Skeletal muscle satellite cell (primary cell): ENCODE data around the gene SLC16A8.

Source experiments
- H3K27me3 ChIP-seq: 2 replicates; pipeline ENCODE4 v1.7.0; 2013; ENCODE audit warnings: low read length; ENCODE audit not compliant: control insufficient read depth, insufficient read depth
- H3K36me3 ChIP-seq: 2 replicates; pipeline ENCODE4 v1.7.0; 2013; ENCODE audit warnings: mild to moderate bottlenecking, control low read depth, low read length; ENCODE audit not compliant: insufficient read depth
- H3K4me1 ChIP-seq: 2 replicates; pipeline ENCODE4 v1.7.0; 2013; ENCODE audit warnings: low read length; ENCODE audit not compliant: control insufficient read depth, insufficient read depth
- H3K4me2 ChIP-seq: 2 replicates; pipeline ENCODE4 v1.7.0; 2013; ENCODE audit warnings: mild to moderate bottlenecking, low read length
- H3K4me3 ChIP-seq: 2 replicates; pipeline ENCODE4 v1.7.0; 2013; ENCODE audit warnings: low read length
- H3K9ac ChIP-seq: 2 replicates; pipeline ENCODE4 v1.7.0; 2013; ENCODE audit warnings: mild to moderate bottlenecking, low read depth, low read length, moderate library complexity
- H3K9me3 ChIP-seq: replicated peaks from 2 replicates; pipeline ENCODE4 v1.7.0; 2013; ENCODE audit warnings: mild to moderate bottlenecking, control low read depth, low read length

SLC16A8 gene

GRCh38 chr22:38035530-38035885, 48.5 kb downstream of the SLC16A8 start:
- H3K4me1 ChIP-seq: peaks cover 28% of the 10 kb centered on the region
- H3K27me3 ChIP-seq: peaks cover 3% of the 10 kb centered on the region
- no peak overlapping the region for H3K9ac ChIP-seq
- no peaks in the 10 kb centered on the region for H3K36me3 ChIP-seq
- H3K4me2 ChIP-seq: no peak overlapping the region
- no peak overlapping the region for H3K4me3 ChIP-seq
- H3K9me3 ChIP-seq: no peaks in the 10 kb centered on the region

DNA sequence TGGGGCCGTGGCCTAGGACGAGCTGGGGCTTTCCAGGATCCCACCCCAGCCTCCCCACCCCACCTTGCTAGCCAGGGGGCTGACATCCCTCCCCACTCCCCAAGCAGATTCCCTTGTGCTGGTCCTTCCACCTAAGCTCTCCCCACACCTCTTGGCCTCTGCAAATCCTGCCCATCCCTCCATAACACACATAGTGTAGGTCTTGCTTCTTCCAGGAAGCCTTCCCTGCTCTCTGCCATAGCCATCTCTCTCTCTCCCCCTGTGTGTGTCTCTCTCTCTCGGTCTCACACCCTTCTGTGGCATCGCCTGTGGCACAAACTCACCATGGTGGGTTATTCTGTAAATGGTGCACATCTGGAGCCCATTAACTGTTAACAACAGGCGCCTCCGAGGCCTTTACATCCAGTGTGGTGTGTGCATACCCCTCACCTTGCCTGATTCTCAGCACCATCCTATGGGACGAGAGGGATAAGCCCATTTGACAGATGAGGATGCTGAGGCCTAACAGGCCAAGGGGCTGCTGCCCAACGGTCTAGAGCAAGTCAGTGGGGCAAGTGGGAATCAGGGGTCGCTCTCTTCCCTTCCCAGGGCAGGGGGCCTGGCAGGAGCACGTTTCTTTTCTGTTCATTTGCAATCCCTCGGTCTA, 49.0 kb downstream of the SLC16A8 start:
- Histone ChIP-seq H3K9ac (no peak overlapping the region), H3K4me1 (peaks cover 28% of the 10 kb centered on the region), H3K36me3 (no peaks in the 10 kb centered on the region), H3K4me3 (no peak overlapping the region), H3K4me2 (no peak overlapping the region), H3K9me3 (no peaks in the 10 kb centered on the region), H3K27me3 (peaks cover 3% of the 10 kb centered on the region)

GRCh38 chr22:38034278-38034882, 49.6 kb downstream of the SLC16A8 start:
- peaks cover 25% of the 10 kb centered on the region for H3K4me1 ChIP-seq
- H3K9ac ChIP-seq: no peak overlapping the region
- peak overlapping the region; percentile 0 for H3K4me2 ChIP-seq
- H3K36me3 ChIP-seq: no peaks in the 10 kb centered on the region
- no peak overlapping the region for H3K4me3 ChIP-seq
- H3K9me3 ChIP-seq: no peaks in the 10 kb centered on the region
- peaks cover 5% of the 10 kb centered on the region for H3K27me3 ChIP-seq

- Histone ChIP-seq H3K27me3 (peaks cover 5% of the 10 kb centered on the region), H3K4me1 (peaks cover 23% of the 10 kb centered on the region)
These were observed 50.3 kb downstream of the SLC16A8 start for GRCh38 chr22:38033522-38034277.

DNA sequence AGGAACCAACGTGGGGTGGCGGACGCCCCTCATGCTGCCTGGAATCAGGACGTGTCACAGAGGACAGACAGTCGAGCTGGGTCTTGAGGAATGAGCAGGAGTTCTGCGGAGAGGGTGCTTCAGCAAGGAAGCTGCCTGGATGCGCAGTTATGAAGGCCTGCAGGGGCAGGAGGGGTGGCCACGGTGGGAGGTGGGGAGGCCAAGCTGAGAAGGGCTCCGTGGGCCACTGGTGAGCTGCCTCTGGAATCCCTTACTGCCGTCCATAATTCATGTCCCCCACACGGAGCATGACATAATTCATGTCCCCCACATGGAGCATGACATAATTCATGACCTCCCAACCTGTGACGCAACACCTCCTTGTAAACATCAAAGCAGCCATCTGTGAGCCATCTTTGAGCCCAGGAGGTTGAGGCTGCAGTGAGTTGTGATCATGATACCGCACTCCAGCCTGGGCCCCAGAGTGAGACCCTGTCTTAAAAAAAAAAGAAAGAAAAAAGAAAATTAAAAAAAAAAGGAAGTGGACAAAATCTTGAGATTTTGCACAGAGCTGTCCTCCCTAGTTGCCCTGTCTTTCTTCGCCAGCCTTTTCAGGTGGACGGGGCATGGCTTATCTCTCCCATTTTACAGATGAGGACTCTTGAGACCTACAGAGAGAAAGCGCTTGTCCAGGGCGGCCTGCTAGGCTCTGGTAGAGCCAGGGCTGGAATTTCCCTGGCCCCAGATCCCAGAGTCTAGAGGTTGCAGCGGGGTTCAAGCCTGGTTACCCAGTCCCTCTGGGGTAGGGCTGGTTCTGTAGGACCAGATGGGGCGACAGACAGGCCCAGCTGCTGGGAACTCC, 51.1 kb downstream of the SLC16A8 start:
- no peaks in the 10 kb centered on the region for H3K36me3 ChIP-seq
- H3K9me3 ChIP-seq: no peaks in the 10 kb centered on the region
- H3K9ac ChIP-seq: no peak overlapping the region
- peaks cover 5% of the 10 kb centered on the region for H3K27me3 ChIP-seq
- H3K4me2 ChIP-seq: no peak overlapping the region
- H3K4me3 ChIP-seq: no peak overlapping the region
- H3K4me1 ChIP-seq: peaks cover 23% of the 10 kb centered on the region

More at GRCh38 chr22:38033522-38034277, 50.3 kb downstream of the SLC16A8 start:
- H3K9me3 ChIP-seq: no peaks in the 10 kb centered on the region
- no peak overlapping the region for H3K4me3 ChIP-seq
- H3K4me2 ChIP-seq: peak overlapping the region; percentile 0
- no peaks in the 10 kb centered on the region for H3K36me3 ChIP-seq
- no peak overlapping the region for H3K9ac ChIP-seq

GRCh38 chr22:38031491-38031890, 52.5 kb downstream of the SLC16A8 start:
- Histone ChIP-seq H3K36me3 (no peaks in the 10 kb centered on the region), H3K9ac (no peak overlapping the region), H3K4me2 (no peak overlapping the region), H3K9me3 (no peaks in the 10 kb centered on the region), H3K27me3 (peaks cover 10% of the 10 kb centered on the region), H3K4me1 (peaks cover 23% of the 10 kb centered on the region), H3K4me3 (no peak overlapping the region)

DNA sequence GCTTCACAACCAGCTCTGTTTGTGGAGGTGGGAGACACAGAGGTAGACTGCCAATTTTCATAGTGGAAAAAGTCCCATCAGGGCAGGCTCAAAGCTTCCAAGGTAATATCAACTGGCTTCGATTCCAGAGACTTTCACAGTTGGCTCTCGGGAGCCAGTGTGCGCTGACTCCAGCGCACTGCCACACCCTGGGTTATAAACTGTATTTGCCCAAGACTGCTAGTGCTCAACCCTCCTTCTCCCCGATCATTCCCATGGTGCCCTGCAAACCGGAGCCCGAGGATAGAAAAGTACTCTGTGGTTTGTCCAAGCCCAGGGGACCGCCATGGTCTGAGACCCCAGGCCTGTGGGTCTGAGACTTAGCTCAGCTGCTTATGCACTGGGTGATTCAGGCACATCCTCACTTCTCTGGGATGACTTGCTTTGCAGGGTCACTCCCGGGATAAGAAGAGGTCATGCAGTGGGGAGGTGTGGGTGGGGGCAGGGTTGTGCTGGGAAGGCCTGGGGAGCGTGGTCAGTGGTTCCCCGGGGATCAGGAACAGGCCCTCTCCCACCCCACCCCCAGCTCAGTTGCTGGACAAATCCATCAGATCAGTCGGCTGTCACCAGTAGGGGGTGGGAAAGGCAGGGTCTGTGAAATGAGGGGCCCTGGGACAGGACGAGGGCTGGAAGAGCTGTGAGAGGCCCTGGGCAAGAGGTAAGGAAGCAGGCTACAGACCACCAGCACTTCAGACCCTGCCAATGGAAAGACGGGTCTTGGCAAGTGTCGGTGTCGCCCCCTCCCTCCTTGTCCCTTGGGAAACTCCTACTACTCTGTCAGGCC, 53.5 kb downstream of the SLC16A8 start:
- Histone ChIP-seq H3K27me3 (peaks cover 18% of the 10 kb centered on the region), H3K4me2 (no peak overlapping the region), H3K4me3 (no peak overlapping the region), H3K4me1 (peaks cover 23% of the 10 kb centered on the region), H3K9ac (no peak overlapping the region), H3K36me3 (no peaks in the 10 kb centered on the region), H3K9me3 (no peaks in the 10 kb centered on the region)

- Histone ChIP-seq H3K9ac (no peak overlapping the region), H3K4me1 (peaks cover 20% of the 10 kb centered on the region), H3K4me2 (no peak overlapping the region), H3K9me3 (no peaks in the 10 kb centered on the region), H3K36me3 (no peaks in the 10 kb centered on the region), H3K4me3 (no peak overlapping the region), H3K27me3 (peaks cover 23% of the 10 kb centered on the region)
These were observed 54.1 kb downstream of the SLC16A8 start for GRCh38 chr22:38029901-38030300.

DNA sequence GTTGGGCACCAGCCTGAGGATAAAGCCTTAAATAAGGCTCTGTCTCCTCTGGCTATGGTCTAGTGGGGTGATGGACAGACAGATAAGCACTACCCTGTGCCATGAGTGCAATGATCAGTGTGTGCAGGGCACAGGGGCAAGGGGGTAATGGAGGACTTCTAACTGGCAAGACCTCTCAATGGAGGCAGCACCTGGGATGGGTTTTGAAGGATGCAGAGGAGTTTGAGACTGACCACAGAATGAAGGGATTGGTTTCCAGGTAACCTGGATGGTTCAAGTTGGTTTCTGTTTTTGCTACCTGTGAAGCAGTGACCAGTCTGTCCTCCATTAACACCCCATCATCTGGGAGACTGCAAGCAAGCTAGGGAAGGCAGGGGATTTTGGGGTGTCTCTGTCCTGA, 54.6 kb downstream of the SLC16A8 start:
- peaks cover 15% of the 10 kb centered on the region for H3K4me1 ChIP-seq
- H3K27me3 ChIP-seq: peaks cover 28% of the 10 kb centered on the region

GRCh38 chr22:38028344-38029130, 55.4 kb downstream of the SLC16A8 start:
- Histone ChIP-seq H3K27me3 (peaks cover 28% of the 10 kb centered on the region), H3K36me3 (no peaks in the 10 kb centered on the region)

More for the DNA sequence above, 54.6 kb downstream of the SLC16A8 start:
- no peak overlapping the region for H3K4me2 ChIP-seq
- H3K9ac ChIP-seq: no peak overlapping the region
- H3K9me3 ChIP-seq: no peaks in the 10 kb centered on the region
- no peak overlapping the region for H3K4me3 ChIP-seq
- H3K36me3 ChIP-seq: no peaks in the 10 kb centered on the region

More at GRCh38 chr22:38028344-38029130, 55.4 kb downstream of the SLC16A8 start:
- Histone ChIP-seq H3K9me3 (no peaks in the 10 kb centered on the region), H3K4me3 (no peak overlapping the region), H3K9ac (no peak overlapping the region), H3K4me2 (no peak overlapping the region), H3K4me1 (peaks cover 7% of the 10 kb centered on the region)
